Neural progenitor cell (in vitro differentiated cells): Measurements from ENCODE around the gene ELOF1.

Source experiments
- EZH2 ChIP-seq: fragments of 200-600 bp; sonication (generic); IDR thresholded peaks from 2 replicates; pipeline ENCODE4 v1.6.1; 2017; ENCODE audit warnings: antibody characterized with exemption, mild to moderate bottlenecking, moderate library complexity
- EZH2phosphoT487 ChIP-seq: fragments of 200-600 bp; sonication (generic); IDR thresholded peaks from 2 replicates; pipeline ENCODE4 v1.6.1; 2017; ENCODE audit warnings: antibody characterized with exemption
- TF ChIP-seq, protein P1 (sequence below): fragments of 200-600 bp; sonication (generic); IDR thresholded peaks from 2 replicates; pipeline ENCODE4 v1.5.1; 2017; ENCODE audit warnings: antibody characterized with exemption, mild to moderate bottlenecking

DNA sequence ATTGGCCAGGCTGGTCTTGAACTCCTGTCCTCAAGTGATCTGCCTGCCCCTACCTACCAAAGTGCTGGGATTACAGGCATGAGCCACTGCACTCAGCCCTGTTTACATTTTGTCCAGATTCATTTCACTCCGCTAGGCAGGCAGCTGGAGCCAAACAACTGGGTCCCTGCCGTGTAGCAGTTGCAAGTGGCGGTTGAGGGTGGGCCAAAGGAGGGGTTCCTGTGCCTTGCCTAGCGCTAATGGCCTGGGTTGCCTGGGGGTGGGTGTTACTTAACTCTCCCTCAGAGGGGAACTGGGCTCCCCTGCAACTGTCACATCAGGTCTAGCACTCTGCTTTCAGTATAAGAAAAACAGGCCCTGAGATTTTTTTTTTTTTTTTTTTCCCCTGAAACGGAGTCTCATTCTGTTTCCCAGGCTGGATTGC, 11.0 kb upstream of the ELOF1 start:
- TF ChIP-seq, protein P1, sequence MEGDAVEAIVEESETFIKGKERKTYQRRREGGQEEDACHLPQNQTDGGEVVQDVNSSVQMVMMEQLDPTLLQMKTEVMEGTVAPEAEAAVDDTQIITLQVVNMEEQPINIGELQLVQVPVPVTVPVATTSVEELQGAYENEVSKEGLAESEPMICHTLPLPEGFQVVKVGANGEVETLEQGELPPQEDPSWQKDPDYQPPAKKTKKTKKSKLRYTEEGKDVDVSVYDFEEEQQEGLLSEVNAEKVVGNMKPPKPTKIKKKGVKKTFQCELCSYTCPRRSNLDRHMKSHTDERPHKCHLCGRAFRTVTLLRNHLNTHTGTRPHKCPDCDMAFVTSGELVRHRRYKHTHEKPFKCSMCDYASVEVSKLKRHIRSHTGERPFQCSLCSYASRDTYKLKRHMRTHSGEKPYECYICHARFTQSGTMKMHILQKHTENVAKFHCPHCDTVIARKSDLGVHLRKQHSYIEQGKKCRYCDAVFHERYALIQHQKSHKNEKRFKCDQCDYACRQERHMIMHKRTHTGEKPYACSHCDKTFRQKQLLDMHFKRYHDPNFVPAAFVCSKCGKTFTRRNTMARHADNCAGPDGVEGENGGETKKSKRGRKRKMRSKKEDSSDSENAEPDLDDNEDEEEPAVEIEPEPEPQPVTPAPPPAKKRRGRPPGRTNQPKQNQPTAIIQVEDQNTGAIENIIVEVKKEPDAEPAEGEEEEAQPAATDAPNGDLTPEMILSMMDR: no peak
- TF ChIP-seq EZH2phosphoT487 (no peak), EZH2 (no peak)
